ENCODE data around the gene SUZ12.
"Not testable (repeated sequence)": the region's sequence is repeated elsewhere in the genome, so short reads cannot be mapped to it uniquely, and the experiment has no call there.

Gene SUZ12

GRCh38 chr17:32047663-32048062 lies 110.9 kb downstream of the SUZ12 start:
- not testable (repeated sequence) for H3K27me3 Mint-ChIP-seq (ENCODE audit: low read depth, poor library complexity); H3K4me1 Mint-ChIP-seq; DNase-seq; H3K9me3 Mint-ChIP-seq; H3K4me3 Mint-ChIP-seq; H3K27ac Mint-ChIP-seq
- H3K36me3 Mint-ChIP-seq (ENCODE audit: low read depth): peaks cover 32% of the 10 kb centered on the region
